ENCODE measurements around the gene SLC22A5.

Gene SLC22A5

DNA sequence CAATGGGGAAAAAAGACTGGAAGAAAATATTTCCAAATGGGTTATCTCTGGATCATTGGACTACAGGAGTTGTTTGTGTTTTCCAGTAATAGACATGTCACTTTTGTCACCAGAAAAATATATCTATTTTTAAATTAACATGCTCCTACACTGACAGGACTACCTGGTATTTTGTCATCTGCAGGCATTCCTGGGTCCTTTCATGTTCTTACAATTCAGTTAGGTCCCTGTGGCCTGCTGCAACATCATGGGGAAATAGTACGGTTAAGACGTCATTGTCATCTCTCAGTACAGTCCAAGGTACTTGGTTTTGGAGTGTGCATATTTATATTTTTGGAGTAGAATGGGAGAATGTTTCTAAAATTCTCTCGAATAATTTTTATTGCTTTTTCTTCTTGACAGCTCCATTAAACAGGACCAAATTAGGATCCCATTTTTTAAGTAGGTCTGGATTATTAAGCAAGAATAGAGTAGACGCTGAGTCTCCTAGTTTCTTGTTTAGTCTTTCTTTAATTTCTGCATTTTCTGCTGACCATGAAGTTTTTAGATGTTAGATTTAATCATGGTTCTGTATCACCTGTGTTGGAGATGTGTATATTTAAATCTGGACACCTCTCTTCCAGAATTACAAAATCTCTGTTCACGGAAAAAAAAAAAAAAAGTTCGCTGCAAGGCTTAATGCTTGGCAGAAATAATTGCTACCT, 46.9 kb downstream of the SLC22A5 start:
- H3K9ac ChIP-seq (ENCODE audit: low read depth, low read length, poor library complexity, severe bottlenecking): peak overlapping the region; percentile 50
- peaks cover 67% of the 10 kb centered on the region for H3K4me1 ChIP-seq (ENCODE audit: insufficient read depth, low read length, poor library complexity, severe bottlenecking)
- H4K20me1 ChIP-seq (ENCODE audit: insufficient read depth, low read length, poor library complexity, severe bottlenecking): no peaks in the 10 kb centered on the region
- no peak overlapping the region for H2AFZ ChIP-seq (ENCODE audit: low read length)
- no peaks in the 10 kb centered on the region for H3K36me3 ChIP-seq (ENCODE audit: insufficient read depth, low read length)
- no peaks in the 10 kb centered on the region for H3K27me3 ChIP-seq (ENCODE audit: insufficient read depth, low read length, poor library complexity, severe bottlenecking)
- H3K9me2 ChIP-seq (replicated peaks; ENCODE audit: low read depth, low read length): no peaks in the 10 kb centered on the region
- H3K9me3 ChIP-seq (ENCODE audit: insufficient read depth, low read depth, low read length): no peaks in the 10 kb centered on the region
- H3K4me3 ChIP-seq (ENCODE audit: low read length, poor library complexity, severe bottlenecking): no peak overlapping the region
- TF ChIP-seq EZH2phosphoT487 (IDR thresholded peaks at IDR 0.05; ENCODE audit: borderline replicate concordance): no peak
- TF ChIP-seq, protein P1, sequence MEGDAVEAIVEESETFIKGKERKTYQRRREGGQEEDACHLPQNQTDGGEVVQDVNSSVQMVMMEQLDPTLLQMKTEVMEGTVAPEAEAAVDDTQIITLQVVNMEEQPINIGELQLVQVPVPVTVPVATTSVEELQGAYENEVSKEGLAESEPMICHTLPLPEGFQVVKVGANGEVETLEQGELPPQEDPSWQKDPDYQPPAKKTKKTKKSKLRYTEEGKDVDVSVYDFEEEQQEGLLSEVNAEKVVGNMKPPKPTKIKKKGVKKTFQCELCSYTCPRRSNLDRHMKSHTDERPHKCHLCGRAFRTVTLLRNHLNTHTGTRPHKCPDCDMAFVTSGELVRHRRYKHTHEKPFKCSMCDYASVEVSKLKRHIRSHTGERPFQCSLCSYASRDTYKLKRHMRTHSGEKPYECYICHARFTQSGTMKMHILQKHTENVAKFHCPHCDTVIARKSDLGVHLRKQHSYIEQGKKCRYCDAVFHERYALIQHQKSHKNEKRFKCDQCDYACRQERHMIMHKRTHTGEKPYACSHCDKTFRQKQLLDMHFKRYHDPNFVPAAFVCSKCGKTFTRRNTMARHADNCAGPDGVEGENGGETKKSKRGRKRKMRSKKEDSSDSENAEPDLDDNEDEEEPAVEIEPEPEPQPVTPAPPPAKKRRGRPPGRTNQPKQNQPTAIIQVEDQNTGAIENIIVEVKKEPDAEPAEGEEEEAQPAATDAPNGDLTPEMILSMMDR (conservative IDR thresholded peaks at IDR 0.05; ENCODE audit: low read length): no peak
- no peak overlapping the region for H3K4me2 ChIP-seq (ENCODE audit: low read depth, low read length, poor library complexity, severe bottlenecking)
- peaks cover 9% of the 10 kb centered on the region for H3F3A ChIP-seq (ENCODE audit: low read depth)
- H3K79me2 ChIP-seq (ENCODE audit: insufficient read depth, low read length): peaks cover 64% of the 10 kb centered on the region

GRCh38 chr5:132417010-132417439, 47.5 kb downstream of the SLC22A5 start:
- H3K9me2 ChIP-seq (replicated peaks; ENCODE audit: low read depth, low read length): no peaks in the 10 kb centered on the region
- H3K4me1 ChIP-seq (ENCODE audit: insufficient read depth, low read length, poor library complexity, severe bottlenecking): peaks cover 66% of the 10 kb centered on the region
- no peak overlapping the region for H3K4me2 ChIP-seq (ENCODE audit: low read depth, low read length, poor library complexity, severe bottlenecking)

DNA sequence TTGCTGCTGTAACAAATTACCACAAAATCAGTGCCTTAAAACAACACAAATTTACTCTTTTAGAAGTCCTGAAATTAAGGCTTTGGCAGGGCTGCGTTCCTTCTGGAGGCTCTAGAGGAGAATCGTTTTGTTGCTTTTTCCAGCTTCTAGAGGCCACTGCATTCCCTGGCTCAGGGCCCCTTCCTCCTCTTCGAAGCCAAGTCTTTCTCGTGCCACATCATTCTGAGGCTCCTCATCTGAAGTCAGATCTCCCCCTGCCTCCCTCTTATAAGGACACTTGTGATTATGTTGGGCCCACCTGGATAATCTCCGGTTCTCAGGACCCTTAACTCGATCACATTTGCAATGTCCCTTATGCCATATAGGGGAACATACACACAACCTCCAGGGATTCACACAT, 48.0 kb downstream of the SLC22A5 start:
- Histone ChIP-seq H3K79me2 (ENCODE audit: insufficient read depth, low read length) (peaks cover 62% of the 10 kb centered on the region), H3K4me2 (ENCODE audit: low read depth, low read length, poor library complexity, severe bottlenecking) (no peak overlapping the region)

More at GRCh38 chr5:132417010-132417439, 47.5 kb downstream of the SLC22A5 start:
- Histone ChIP-seq H3K79me2 (ENCODE audit: insufficient read depth, low read length) (peaks cover 62% of the 10 kb centered on the region), H3K9ac (ENCODE audit: low read depth, low read length, poor library complexity, severe bottlenecking) (peak overlapping the region; percentile 18), H3K27me3 (ENCODE audit: insufficient read depth, low read length, poor library complexity, severe bottlenecking) (no peaks in the 10 kb centered on the region), H3K4me3 (ENCODE audit: low read length, poor library complexity, severe bottlenecking) (no peak overlapping the region), H3K9me3 (ENCODE audit: insufficient read depth, low read depth, low read length) (no peaks in the 10 kb centered on the region), H3K36me3 (ENCODE audit: insufficient read depth, low read length) (no peaks in the 10 kb centered on the region), H3F3A (ENCODE audit: low read depth) (peaks cover 11% of the 10 kb centered on the region), H2AFZ (ENCODE audit: low read length) (no peak overlapping the region), H4K20me1 (ENCODE audit: insufficient read depth, low read length, poor library complexity, severe bottlenecking) (no peaks in the 10 kb centered on the region)
- TF ChIP-seq EZH2phosphoT487 (IDR thresholded peaks at IDR 0.05; ENCODE audit: borderline replicate concordance): no peak
- TF ChIP-seq, protein P1 (conservative IDR thresholded peaks at IDR 0.05; ENCODE audit: low read length): no peak

More for the DNA sequence above, 48.0 kb downstream of the SLC22A5 start:
- H3K9me2 ChIP-seq (replicated peaks; ENCODE audit: low read depth, low read length): no peaks in the 10 kb centered on the region
- H2AFZ ChIP-seq (ENCODE audit: low read length): no peak overlapping the region
- peaks cover 69% of the 10 kb centered on the region for H3K4me1 ChIP-seq (ENCODE audit: insufficient read depth, low read length, poor library complexity, severe bottlenecking)
- no peaks in the 10 kb centered on the region for H4K20me1 ChIP-seq (ENCODE audit: insufficient read depth, low read length, poor library complexity, severe bottlenecking)
- H3K4me3 ChIP-seq (ENCODE audit: low read length, poor library complexity, severe bottlenecking): no peak overlapping the region
- TF ChIP-seq, protein P1 (conservative IDR thresholded peaks at IDR 0.05; ENCODE audit: low read length): no peak
- no peak for TF ChIP-seq EZH2phosphoT487 (IDR thresholded peaks at IDR 0.05; ENCODE audit: borderline replicate concordance)
- no peaks in the 10 kb centered on the region for H3K9me3 ChIP-seq (ENCODE audit: insufficient read depth, low read depth, low read length)
- H3K27me3 ChIP-seq (ENCODE audit: insufficient read depth, low read length, poor library complexity, severe bottlenecking): no peaks in the 10 kb centered on the region
- H3F3A ChIP-seq (ENCODE audit: low read depth): peaks cover 11% of the 10 kb centered on the region
- peak overlapping the region; percentile 18 for H3K9ac ChIP-seq (ENCODE audit: low read depth, low read length, poor library complexity, severe bottlenecking)
- no peaks in the 10 kb centered on the region for H3K36me3 ChIP-seq (ENCODE audit: insufficient read depth, low read length)
